BLaER1 treated with 17β-estradiol and CSF1 and Interleukin-3, amounts not matched to agents 10 nM and 100 nM (cell line): ENCODE data around the gene ARHGEF19.
A peak's percentile ranks its signal among the peaks of the same experiment; 100 is the strongest.

Source experiments
- H3K27ac ChIP-seq, 11 experiments: shearing (Covaris generic); formaldehyde crosslinking; 2 replicates each; pipeline ENCODE4 v1.8.1; 2022
- H3K27me3 ChIP-seq, 11 experiments: shearing (Covaris generic); formaldehyde crosslinking; 2 replicates each; pipeline ENCODE4 v1.8.1; 2022
- H3K36me3 ChIP-seq, 11 experiments: shearing (Covaris generic); formaldehyde crosslinking; 2 replicates each; pipeline ENCODE4 v1.8.1; 2022
- H3K4me1 ChIP-seq, 10 experiments: shearing (Covaris generic); formaldehyde crosslinking; 2 replicates each; pipeline ENCODE4 v1.8.1; 2022
- H3K4me2 ChIP-seq, 11 experiments: shearing (Covaris generic); formaldehyde crosslinking; 2 replicates each; pipeline ENCODE4 v1.8.1; 2022
- H3K4me3 ChIP-seq, 10 experiments: shearing (Covaris generic); formaldehyde crosslinking; 2 replicates each; pipeline ENCODE4 v1.8.1; 2022
- H3K9ac ChIP-seq, 11 experiments: shearing (Covaris generic); formaldehyde crosslinking; 2 replicates each; pipeline ENCODE4 v1.8.1; 2022
- H3K9me3 ChIP-seq, 11 experiments: shearing (Covaris generic); formaldehyde crosslinking; replicated peaks in 1 of 11; 2 replicates each; pipeline ENCODE4 v1.8.1; 2022
- H4K20me1 ChIP-seq, 11 experiments: shearing (Covaris generic); formaldehyde crosslinking; 2 replicates each; pipeline ENCODE4 v1.8.1; 2022
- Cebpa-rat ChIP-seq, 11 experiments: shearing (Covaris generic); IDR thresholded peaks; 2 replicates each; pipeline ENCODE4 v1.8.1; 2022

The ARHGEF19 gene

GRCh38 chr1:16158993-16159831 lies 53.2 kb downstream of the ARHGEF19 start:
- peaks cover 76 to 100% (median 89%) of the 10 kb centered on the region in 10 experiments for H3K4me1 ChIP-seq
- peaks cover 29 to 66% (median 48%) of the 10 kb centered on the region in 11 experiments for H3K27me3 ChIP-seq
- no peak overlapping the region for H3K4me3 ChIP-seq
- H3K4me2 ChIP-seq = peak overlapping the region; percentile 77 to 100 (median 97); a peak in 21 of 22 replicates
- peaks cover 0 to 43% (median 27%) of the 10 kb centered on the region in 11 experiments; a peak in 11 of 22 replicates for H4K20me1 ChIP-seq
- H3K36me3 ChIP-seq = no peaks in the 10 kb centered on the region
- H3K27ac ChIP-seq = no peak overlapping the region
- H3K9me3 ChIP-seq = no peaks in the 10 kb centered on the region
- no peak for TF ChIP-seq Cebpa-rat (IDR thresholded peaks at IDR 0.05)
- H3K9ac ChIP-seq = no peak overlapping the region

DNA sequence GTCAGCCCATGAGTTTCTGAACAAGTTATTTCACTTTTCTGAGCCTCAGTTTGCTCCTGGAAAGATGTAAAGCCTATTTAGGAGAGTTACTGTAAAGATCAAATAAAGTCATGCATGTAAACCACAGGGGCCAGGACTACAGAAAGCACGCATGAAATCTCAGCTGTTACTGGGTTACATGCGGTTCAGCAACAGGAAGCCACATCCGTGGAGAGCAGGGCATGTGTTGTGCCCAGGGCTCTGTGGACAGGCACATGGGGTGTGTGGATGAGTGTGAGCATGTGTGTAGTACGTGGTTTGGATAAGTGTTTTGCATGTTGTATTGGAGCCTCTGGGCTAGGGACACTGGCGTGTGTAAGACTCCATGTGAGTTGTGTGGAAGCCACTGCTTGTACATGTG lies 54.4 kb downstream of the ARHGEF19 start:
- peak in 1 of 11 experiments; percentile 2; a peak in 1 of 22 replicates for TF ChIP-seq Cebpa-rat (IDR thresholded peaks at IDR 0.05)
- H3K4me3 ChIP-seq = no peak overlapping the region
- H3K9me3 ChIP-seq = no peaks in the 10 kb centered on the region
- no peak overlapping the region for H3K27ac ChIP-seq
- H3K36me3 ChIP-seq = no peaks in the 10 kb centered on the region
- no peak overlapping the region; a peak in 1 of 22 replicates for H3K9ac ChIP-seq
- H4K20me1 ChIP-seq = peaks cover 0 to 53% (median 32%) of the 10 kb centered on the region in 11 experiments; a peak in 11 of 22 replicates
- H3K27me3 ChIP-seq = peaks cover 41 to 72% (median 59%) of the 10 kb centered on the region in 11 experiments
- H3K4me2 ChIP-seq = peak overlapping the region; percentile 77 to 100 (median 97)
- H3K4me1 ChIP-seq = peaks cover 85 to 100% (median 89%) of the 10 kb centered on the region in 10 experiments

GRCh38 chr1:16156848-16157495 lies 55.5 kb downstream of the ARHGEF19 start:
- Histone ChIP-seq H4K20me1 (peaks cover 0 to 57% (median 32%) of the 10 kb centered on the region in 11 experiments; a peak in 11 of 22 replicates), H3K9ac (no peak overlapping the region), H3K36me3 (no peaks in the 10 kb centered on the region), H3K4me2 (peak overlapping the region; percentile 77 to 100 (median 97)), H3K27ac (no peak overlapping the region), H3K4me3 (peak overlapping the region in 3 of 10 experiments; percentile 10 to 31 (median 30); a peak in 2 of 20 replicates), H3K9me3 (no peaks in the 10 kb centered on the region), H3K4me1 (peaks cover 84 to 100% (median 89%) of the 10 kb centered on the region in 10 experiments), H3K27me3 (peaks cover 41 to 72% (median 64%) of the 10 kb centered on the region in 11 experiments)
- no peak for TF ChIP-seq Cebpa-rat (IDR thresholded peaks at IDR 0.05)

DNA sequence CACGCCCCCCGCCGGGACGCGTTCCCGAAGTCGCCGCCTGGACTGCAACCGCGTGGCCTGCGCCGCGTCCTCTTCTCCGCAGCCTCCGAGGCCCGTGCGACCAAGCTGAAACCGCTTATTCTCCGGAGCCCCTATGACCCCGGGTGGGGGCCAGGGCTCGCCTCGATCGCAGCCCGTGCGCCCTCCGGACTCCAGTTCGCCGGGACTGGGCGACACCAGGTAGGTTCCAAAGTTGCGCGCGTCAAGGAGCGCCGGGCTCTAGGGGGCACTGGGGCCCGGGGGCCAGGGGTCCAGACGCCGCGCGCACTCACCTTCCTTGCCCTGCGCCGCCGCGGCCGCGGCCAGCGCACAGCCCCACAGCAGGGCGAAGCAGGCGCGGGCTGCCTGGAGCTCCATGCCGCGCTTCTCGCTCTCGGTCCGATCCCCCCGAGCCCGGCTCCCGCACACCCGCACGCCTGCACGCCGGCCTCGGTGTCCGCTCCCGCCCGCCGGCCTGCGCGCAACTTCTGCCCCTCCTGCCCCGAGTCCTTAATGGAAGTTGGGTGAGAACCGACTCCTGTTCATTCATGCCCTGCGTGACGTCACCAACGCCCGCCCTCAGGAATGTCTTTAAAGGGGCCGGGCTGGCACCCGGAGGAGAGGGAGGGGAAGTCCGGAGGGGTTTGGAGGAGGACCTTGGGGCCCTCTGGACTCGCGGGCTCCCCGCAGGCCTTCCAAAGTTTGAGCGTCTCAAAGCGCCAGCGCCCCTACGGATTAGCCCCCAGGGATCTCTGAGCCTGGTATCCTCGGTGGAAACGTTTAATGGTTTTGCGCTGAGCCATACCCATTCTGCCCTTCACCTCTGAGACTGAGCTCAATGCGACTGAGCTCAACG lies 56.7 kb downstream of the ARHGEF19 start, which contains the start of gene EPHA2:
EPHA2 (minus strand) TSS at position 533 of the 874 bp plus-strand sequence; CDS start at position 396, 137 bp downstream.
- Histone ChIP-seq H4K20me1 (peaks cover 0 to 59% (median 36%) of the 10 kb centered on the region in 11 experiments; a peak in 11 of 22 replicates), H3K9ac (peak within 1 kb of the TSS; percentile 29 to 66 (median 50); a peak in 20 of 22 replicates), H3K4me2 (peak within 1 kb of the TSS; percentile 77 to 100 (median 97)), H3K9me3 (no peaks in the 10 kb centered on the region), H3K4me3 (peak within 1 kb of the TSS; percentile 48 to 70 (median 59)), H3K27ac (peak within 1 kb of the TSS in 5 of 11 experiments; percentile 2 to 32 (median 26); a peak in 6 of 22 replicates), H3K36me3 (no peaks in the 10 kb centered on the region), H3K27me3 (peaks cover 40 to 70% (median 61%) of the 10 kb centered on the region in 11 experiments), H3K4me1 (peaks cover 91 to 100% (median 93%) of the 10 kb centered on the region in 10 experiments)
- TF ChIP-seq Cebpa-rat (IDR thresholded peaks at IDR 0.05) = no peak

- Histone ChIP-seq H3K9ac (peak overlapping the region in 4 of 11 experiments; percentile 27 to 59 (median 46); a peak in 4 of 22 replicates), H3K36me3 (no peaks in the 10 kb centered on the region), H3K4me3 (peak overlapping the region; percentile 48 to 70 (median 59); a peak in 17 of 20 replicates), H3K27ac (peak overlapping the region in 1 of 11 experiments; percentile 41; a peak in 2 of 22 replicates), H4K20me1 (peaks cover 0 to 61% (median 36%) of the 10 kb centered on the region in 11 experiments; a peak in 11 of 22 replicates), H3K27me3 (peaks cover 43 to 69% (median 60%) of the 10 kb centered on the region in 11 experiments), H3K4me2 (peak overlapping the region; percentile 77 to 100 (median 97)), H3K9me3 (no peaks in the 10 kb centered on the region), H3K4me1 (peaks cover 87 to 98% (median 96%) of the 10 kb centered on the region in 10 experiments)
- TF ChIP-seq Cebpa-rat (IDR thresholded peaks at IDR 0.05) = 0 out of 22 replicates have a peak, but pooled peaks of 2 of the 11 experiments have one; percentile 8 to 31
Measured at GRCh38 chr1:16153999-16154673, 58.3 kb downstream of the ARHGEF19 start.

DNA sequence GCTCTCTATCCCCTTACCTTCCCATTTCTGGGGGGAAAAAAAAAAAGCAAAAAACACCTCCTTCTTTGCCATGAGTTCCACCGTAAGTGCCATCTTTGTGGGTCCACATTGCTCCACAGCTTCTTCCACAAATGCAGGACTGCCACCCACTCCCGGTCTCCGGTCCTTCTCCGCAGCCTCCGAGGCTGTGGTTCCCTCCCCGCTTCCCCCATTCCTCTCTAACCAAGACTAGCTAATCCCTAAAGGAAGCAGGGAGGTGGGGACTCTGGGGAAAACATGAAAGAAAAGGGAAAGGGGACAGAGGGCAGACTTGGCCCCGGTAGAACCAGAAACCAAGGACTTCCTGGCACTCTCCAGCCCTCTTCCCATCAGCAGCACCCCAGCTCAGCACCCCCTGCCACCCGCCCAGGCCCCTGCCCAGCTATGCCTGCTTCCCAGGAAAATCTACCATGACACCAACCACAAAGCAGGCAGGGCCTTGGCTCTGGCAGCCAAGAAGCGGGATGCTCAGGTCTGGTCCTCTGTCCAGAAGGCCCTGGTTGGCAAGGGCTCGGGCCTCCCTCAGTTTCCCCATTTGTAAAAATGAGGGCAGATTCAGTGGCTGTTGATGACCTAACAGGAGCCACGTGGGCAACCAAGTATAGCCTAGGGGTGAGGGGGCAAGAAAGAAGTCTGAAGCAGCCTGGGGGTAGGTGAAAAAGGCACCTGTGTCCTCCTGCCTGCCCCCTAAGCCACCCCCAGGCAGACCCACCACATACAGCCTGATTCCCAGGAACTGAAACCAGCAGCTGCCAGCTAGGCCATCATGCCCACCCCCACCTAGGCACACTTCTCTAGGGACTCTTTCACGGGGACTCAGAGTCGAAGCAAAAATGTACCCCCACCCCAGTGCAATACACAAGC lies 59.1 kb downstream of the ARHGEF19 start:
- peaks cover 48 to 68% (median 59%) of the 10 kb centered on the region in 11 experiments for H3K27me3 ChIP-seq
- peak overlapping the region in 6 of 11 experiments; percentile 15 to 59 (median 34); a peak in 2 of 22 replicates for H3K9ac ChIP-seq
- H3K4me1 ChIP-seq = peaks cover 79 to 90% (median 88%) of the 10 kb centered on the region in 10 experiments
- peak overlapping the region in 3 of 11 experiments; percentile 17 to 29 (median 27); a peak in 1 of 22 replicates for H3K27ac ChIP-seq
- H3K36me3 ChIP-seq = peaks cover 0 to 7% (median 0%) of the 10 kb centered on the region in 11 experiments; a peak in 2 of 22 replicates
- H3K4me2 ChIP-seq = peak overlapping the region; percentile 77 to 100 (median 97)
- peaks cover 0 to 59% (median 30%) of the 10 kb centered on the region in 11 experiments; a peak in 11 of 22 replicates for H4K20me1 ChIP-seq
- peak overlapping the region in 8 of 10 experiments; percentile 48 to 70 (median 59); a peak in 13 of 20 replicates for H3K4me3 ChIP-seq
- TF ChIP-seq Cebpa-rat (IDR thresholded peaks at IDR 0.05) = no peak
- no peaks in the 10 kb centered on the region for H3K9me3 ChIP-seq
